ENCODE data around the gene HDHD2.
A peak's percentile ranks its signal among the peaks of the same experiment; 100 is the strongest.
"Not testable (repeated sequence)": the region's sequence is repeated elsewhere in the genome, so short reads cannot be mapped to it uniquely, and the experiment has no call there.

HDHD2 gene

GRCh38 chr18:47168509-47168908 lies 18.2 kb upstream of the HDHD2 start:
- no peak for DNase-seq (ENCODE audit: low spot score)

GRCh38 chr18:47166294-47166693 lies 16.0 kb upstream of the HDHD2 start:
- no peak overlapping the region for H3K4me3 Mint-ChIP-seq
- no peaks in the 10 kb centered on the region for H3K27me3 Mint-ChIP-seq (ENCODE audit: low read depth)
- peaks cover 13% of the 10 kb centered on the region for H3K4me1 Mint-ChIP-seq (ENCODE audit: low read depth)
- H3K9me3 Mint-ChIP-seq, result no peaks in the 10 kb centered on the region
- H3K27ac Mint-ChIP-seq, result peak overlapping the region; percentile 23
- no peak for DNase-seq (ENCODE audit: low spot score)
- peaks cover 10% of the 10 kb centered on the region for H3K36me3 Mint-ChIP-seq (ENCODE audit: low read depth)

More at GRCh38 chr18:47168509-47168908, 18.2 kb upstream of the HDHD2 start:
- H3K4me1 Mint-ChIP-seq (ENCODE audit: low read depth), result peaks cover 14% of the 10 kb centered on the region
- H3K9me3 Mint-ChIP-seq, result no peaks in the 10 kb centered on the region
- peaks cover 10% of the 10 kb centered on the region for H3K36me3 Mint-ChIP-seq (ENCODE audit: low read depth)
- no peaks in the 10 kb centered on the region for H3K27me3 Mint-ChIP-seq (ENCODE audit: low read depth)
- no peak overlapping the region for H3K27ac Mint-ChIP-seq
- no peak overlapping the region for H3K4me3 Mint-ChIP-seq

- peaks cover 5% of the 10 kb centered on the region for H3K4me1 Mint-ChIP-seq (ENCODE audit: low read depth)
- no peak for DNase-seq (ENCODE audit: low spot score)
Measured at GRCh38 chr18:47163241-47163640, 12.9 kb upstream of the HDHD2 start.

GRCh38 chr18:47160256-47160655 lies 10.0 kb upstream of the HDHD2 start:
- no peaks in the 10 kb centered on the region for H3K4me1 Mint-ChIP-seq (ENCODE audit: low read depth)
- H3K9me3 Mint-ChIP-seq, result no peaks in the 10 kb centered on the region
- H3K4me3 Mint-ChIP-seq, result no peak overlapping the region
- H3K27me3 Mint-ChIP-seq (ENCODE audit: low read depth), result no peaks in the 10 kb centered on the region
- H3K27ac Mint-ChIP-seq, result no peak overlapping the region
- no peak for DNase-seq (ENCODE audit: low spot score)
- H3K36me3 Mint-ChIP-seq (ENCODE audit: low read depth), result peaks cover 9% of the 10 kb centered on the region

More at GRCh38 chr18:47163241-47163640, 12.9 kb upstream of the HDHD2 start:
- Mint-ChIP-seq H3K9me3 (no peaks in the 10 kb centered on the region), H3K27ac (no peak overlapping the region), H3K36me3 (ENCODE audit: low read depth) (peaks cover 10% of the 10 kb centered on the region), H3K27me3 (ENCODE audit: low read depth) (no peaks in the 10 kb centered on the region), H3K4me3 (no peak overlapping the region)

- not testable (repeated sequence) for DNase-seq (ENCODE audit: low spot score); H3K4me3 Mint-ChIP-seq; H3K9me3 Mint-ChIP-seq; H3K27ac Mint-ChIP-seq; H3K4me1 Mint-ChIP-seq (ENCODE audit: low read depth); H3K27me3 Mint-ChIP-seq (ENCODE audit: low read depth)
- H3K36me3 Mint-ChIP-seq (ENCODE audit: low read depth), result peaks cover 11% of the 10 kb centered on the region
Measured at GRCh38 chr18:47158404-47158803, 8.1 kb upstream of the HDHD2 start.

GRCh38 chr18:47151439-47151838 lies 1.1 kb upstream of the HDHD2 start:
- no peaks in the 10 kb centered on the region for H3K27me3 Mint-ChIP-seq (ENCODE audit: low read depth)
- peaks cover 17% of the 10 kb centered on the region for H3K36me3 Mint-ChIP-seq (ENCODE audit: low read depth)
- peaks cover 25% of the 10 kb centered on the region for H3K4me1 Mint-ChIP-seq (ENCODE audit: low read depth)
- H3K4me3 Mint-ChIP-seq, result peak overlapping the region; percentile 97
- no peak for DNase-seq (ENCODE audit: low spot score)
- no peaks in the 10 kb centered on the region for H3K9me3 Mint-ChIP-seq
- peak overlapping the region; percentile 93 for H3K27ac Mint-ChIP-seq

GRCh38 chr18:47150824-47151366 lies 595 bp upstream of the HDHD2 start:
- DNase-seq (ENCODE audit: low spot score), result no peak
- peak overlapping the region; percentile 93 for H3K27ac Mint-ChIP-seq
- H3K4me3 Mint-ChIP-seq, result peak overlapping the region; percentile 97
- H3K9me3 Mint-ChIP-seq, result no peaks in the 10 kb centered on the region
- H3K4me1 Mint-ChIP-seq (ENCODE audit: low read depth), result peaks cover 25% of the 10 kb centered on the region
- peaks cover 17% of the 10 kb centered on the region for H3K36me3 Mint-ChIP-seq (ENCODE audit: low read depth)
- no peaks in the 10 kb centered on the region for H3K27me3 Mint-ChIP-seq (ENCODE audit: low read depth)

- Mint-ChIP-seq H3K4me1 (ENCODE audit: low read depth) (peaks cover 25% of the 10 kb centered on the region), H3K4me3 (peak overlapping the region; percentile 97), H3K27ac (peak overlapping the region; percentile 93), H3K36me3 (ENCODE audit: low read depth) (peaks cover 20% of the 10 kb centered on the region), H3K9me3 (no peaks in the 10 kb centered on the region), H3K27me3 (ENCODE audit: low read depth) (no peaks in the 10 kb centered on the region)
- no peak for DNase-seq (ENCODE audit: low spot score)
Measured at GRCh38 chr18:47149457-47150028, 757 bp downstream of the HDHD2 start.

GRCh38 chr18:47146206-47146605 lies 4.1 kb downstream of the HDHD2 start:
- peaks cover 21% of the 10 kb centered on the region for H3K4me1 Mint-ChIP-seq (ENCODE audit: low read depth)
- H3K36me3 Mint-ChIP-seq (ENCODE audit: low read depth), result peaks cover 10% of the 10 kb centered on the region
- no peak overlapping the region for H3K4me3 Mint-ChIP-seq
- H3K9me3 Mint-ChIP-seq, result no peaks in the 10 kb centered on the region
- DNase-seq (ENCODE audit: low spot score), result no peak
- no peak overlapping the region for H3K27ac Mint-ChIP-seq
- H3K27me3 Mint-ChIP-seq (ENCODE audit: low read depth), result no peaks in the 10 kb centered on the region

- no peaks in the 10 kb centered on the region for H3K27me3 Mint-ChIP-seq (ENCODE audit: low read depth)
- no peaks in the 10 kb centered on the region for H3K9me3 Mint-ChIP-seq
- peaks cover 4% of the 10 kb centered on the region for H3K4me1 Mint-ChIP-seq (ENCODE audit: low read depth)
- no peak overlapping the region for H3K27ac Mint-ChIP-seq
- peaks cover 9% of the 10 kb centered on the region for H3K36me3 Mint-ChIP-seq (ENCODE audit: low read depth)
- no peak overlapping the region for H3K4me3 Mint-ChIP-seq
- DNase-seq (ENCODE audit: low spot score), result no peak
Measured at GRCh38 chr18:47143899-47144485, 6.3 kb downstream of the HDHD2 start.

- Mint-ChIP-seq H3K4me3 (no peak overlapping the region), H3K27me3 (ENCODE audit: low read depth) (no peaks in the 10 kb centered on the region), H3K4me1 (ENCODE audit: low read depth) (peaks cover 1% of the 10 kb centered on the region), H3K9me3 (no peaks in the 10 kb centered on the region), H3K27ac (no peak overlapping the region), H3K36me3 (ENCODE audit: low read depth) (peaks cover 11% of the 10 kb centered on the region)
- DNase-seq (ENCODE audit: low spot score), result no peak
Measured at GRCh38 chr18:47143153-47143552, 7.1 kb downstream of the HDHD2 start.

- H3K36me3 Mint-ChIP-seq (ENCODE audit: low read depth), result peaks cover 14% of the 10 kb centered on the region
- DNase-seq (ENCODE audit: low spot score), result no peak
- H3K27me3 Mint-ChIP-seq (ENCODE audit: low read depth), result no peaks in the 10 kb centered on the region
- no peak overlapping the region for H3K27ac Mint-ChIP-seq
- H3K4me1 Mint-ChIP-seq (ENCODE audit: low read depth), result no peaks in the 10 kb centered on the region
- H3K4me3 Mint-ChIP-seq, result no peak overlapping the region
- H3K9me3 Mint-ChIP-seq, result no peaks in the 10 kb centered on the region
Measured at GRCh38 chr18:47141289-47141688, 9.0 kb downstream of the HDHD2 start.

GRCh38 chr18:47121146-47121545 lies 29.2 kb downstream of the HDHD2 start:
- no peak for DNase-seq (ENCODE audit: low spot score)
- no peaks in the 10 kb centered on the region for H3K9me3 Mint-ChIP-seq
- H3K27me3 Mint-ChIP-seq (ENCODE audit: low read depth), result no peaks in the 10 kb centered on the region
- H3K27ac Mint-ChIP-seq, result no peak overlapping the region
- H3K4me1 Mint-ChIP-seq (ENCODE audit: low read depth), result peaks cover 22% of the 10 kb centered on the region
- no peak overlapping the region for H3K4me3 Mint-ChIP-seq
- peaks cover 49% of the 10 kb centered on the region for H3K36me3 Mint-ChIP-seq (ENCODE audit: low read depth)

GRCh38 chr18:47120428-47120827 lies 29.9 kb downstream of the HDHD2 start:
- H3K4me1 Mint-ChIP-seq (ENCODE audit: low read depth), result peaks cover 22% of the 10 kb centered on the region

More at GRCh38 chr18:47120428-47120827, 29.9 kb downstream of the HDHD2 start:
- H3K36me3 Mint-ChIP-seq (ENCODE audit: low read depth), result peaks cover 50% of the 10 kb centered on the region
- no peaks in the 10 kb centered on the region for H3K27me3 Mint-ChIP-seq (ENCODE audit: low read depth)
- peak overlapping the region; percentile 35 for H3K4me3 Mint-ChIP-seq
- H3K27ac Mint-ChIP-seq, result peak overlapping the region; percentile 59
- no peaks in the 10 kb centered on the region for H3K9me3 Mint-ChIP-seq
- peak; percentile 38 for DNase-seq (ENCODE audit: low spot score)
